ENCODE measurements around the gene ADCY5.

- no peak for TF ChIP-seq EZH2 (IDR thresholded peaks at IDR 0.05; ENCODE audit: borderline replicate concordance)
- no peak for TF ChIP-seq EZH2phosphoT487 (IDR thresholded peaks at IDR 0.05; ENCODE audit: low read depth, severe bottlenecking, unreplicated experiment)
Observed at GRCh38 chr3:123370819-123371218, 78.1 kb downstream of the ADCY5 start.
